ENCODE results near the gene PICALM.

The PICALM gene

GRCh38 chr11:86043765-86044503 lies 24.9 kb downstream of the PICALM start:
- no peak for TF ChIP-seq ZBTB7A (IDR thresholded peaks at IDR 0.05; ENCODE audit: low read depth)
- TF ChIP-seq TEAD4 (IDR thresholded peaks at IDR 0.05), result no peak
- no peak for TF ChIP-seq RAD21 (IDR thresholded peaks at IDR 0.05; ENCODE audit: low read depth)

- TF ChIP-seq NFIC (IDR thresholded peaks at IDR 0.05) (0 out of 2 replicates have a peak, but pooled peaks have one; percentile 12), RAD21 (IDR thresholded peaks at IDR 0.05; ENCODE audit: low read depth) (peak; percentile 75), TEAD4 (IDR thresholded peaks at IDR 0.05) (peak; percentile 99), FOXM1 (IDR thresholded peaks at IDR 0.05; ENCODE audit: borderline replicate concordance, low read depth) (no peak), USF1 (IDR thresholded peaks at IDR 0.05) (no peak), ZBTB7A (IDR thresholded peaks at IDR 0.05; ENCODE audit: low read depth) (no peak)
These were observed 26.9 kb downstream of the PICALM start for GRCh38 chr11:86041975-86042378.

- TF ChIP-seq CEBPB (IDR thresholded peaks at IDR 0.05) (no peak), TEAD4 (IDR thresholded peaks at IDR 0.05) (no peak), REST (IDR thresholded peaks at IDR 0.05; ENCODE audit: low read depth) (no peak), EP300 (IDR thresholded peaks at IDR 0.05; ENCODE audit: borderline replicate concordance) (no peak), EGR1 (IDR thresholded peaks at IDR 0.05) (no peak), ZBTB7A (IDR thresholded peaks at IDR 0.05; ENCODE audit: low read depth) (no peak)
These were observed 27.7 kb downstream of the PICALM start for GRCh38 chr11:86040919-86041850.

DNA sequence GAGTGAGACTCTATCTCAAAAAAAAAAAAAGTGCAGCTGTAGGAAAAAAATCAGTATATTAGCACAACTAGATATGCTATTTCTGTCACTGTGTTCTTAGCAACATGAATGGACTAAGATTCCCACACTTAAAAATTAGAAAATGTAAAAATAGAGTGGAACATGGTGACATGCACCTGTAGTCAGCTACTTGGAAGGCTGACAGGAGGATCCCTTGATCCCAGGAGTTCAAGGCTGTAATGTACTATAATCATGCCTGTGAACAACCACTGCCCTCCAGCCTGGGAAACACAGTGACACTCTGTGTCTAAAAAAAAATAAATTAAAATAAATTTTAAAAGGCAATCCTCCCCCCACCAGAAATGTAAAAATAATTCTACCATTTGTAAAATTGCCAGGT lies 29.8 kb downstream of the PICALM start:
- TF ChIP-seq TAF1 (IDR thresholded peaks at IDR 0.05; ENCODE audit: low read depth) (no peak), MAX (IDR thresholded peaks at IDR 0.05) (no peak), CEBPB (IDR thresholded peaks at IDR 0.05) (no peak), USF1 (IDR thresholded peaks at IDR 0.05) (no peak)

DNA sequence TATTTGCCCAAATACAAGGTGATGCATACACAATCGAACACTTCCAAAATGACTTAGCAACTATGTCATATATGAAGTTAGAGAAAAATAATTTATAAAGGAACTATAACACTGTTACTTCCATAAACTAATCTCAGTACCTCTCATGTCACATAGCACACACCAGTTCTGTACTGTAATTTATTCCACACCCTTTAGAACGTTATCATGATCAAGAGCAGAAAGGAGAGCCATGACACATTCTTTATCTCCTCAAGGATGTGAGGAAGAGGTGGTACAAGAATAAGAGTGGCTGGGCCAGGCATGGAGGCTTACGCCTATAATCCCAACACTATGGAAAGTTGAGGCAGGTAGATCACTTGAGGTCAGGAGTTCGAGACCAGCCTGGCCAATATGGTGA lies 31.1 kb downstream of the PICALM start:
- no peak for TF ChIP-seq MAX (IDR thresholded peaks at IDR 0.05)
- TF ChIP-seq TEAD4 (IDR thresholded peaks at IDR 0.05), result no peak
- no peak for TF ChIP-seq TCF12 (IDR thresholded peaks at IDR 0.05; ENCODE audit: low read depth)
- no peak for TF ChIP-seq RAD21 (IDR thresholded peaks at IDR 0.05; ENCODE audit: low read depth)
- no peak for TF ChIP-seq TAF1 (IDR thresholded peaks at IDR 0.05; ENCODE audit: low read depth)
- no peak for TF ChIP-seq CREB1 (IDR thresholded peaks at IDR 0.05; ENCODE audit: low read depth)
- no peak for TF ChIP-seq REST (IDR thresholded peaks at IDR 0.05; ENCODE audit: low read depth)
- TF ChIP-seq EP300 (IDR thresholded peaks at IDR 0.05; ENCODE audit: borderline replicate concordance), result no peak

DNA sequence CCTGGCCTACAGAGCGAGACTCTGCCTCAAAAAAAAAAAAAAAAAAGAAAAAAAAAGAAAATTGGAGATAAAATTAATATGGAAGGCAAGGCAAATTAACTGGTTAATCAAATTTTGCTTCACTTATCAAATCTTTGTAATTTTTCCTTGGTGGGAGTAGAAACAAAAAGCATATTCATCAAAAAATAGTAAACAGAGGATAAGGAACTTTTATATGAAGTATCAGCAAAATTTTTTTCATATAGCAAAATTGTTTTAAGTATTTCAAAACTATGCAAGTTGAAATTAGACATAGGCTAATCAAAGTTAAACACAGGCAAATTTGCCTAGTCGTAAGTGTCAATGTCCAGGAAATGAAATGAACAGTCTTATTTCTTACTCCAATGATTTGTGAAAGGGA lies 33.0 kb downstream of the PICALM start:
- TF ChIP-seq ZBTB7A (IDR thresholded peaks at IDR 0.05; ENCODE audit: low read depth), result no peak
- TF ChIP-seq TCF12 (IDR thresholded peaks at IDR 0.05; ENCODE audit: low read depth), result no peak
- no peak for TF ChIP-seq CEBPB (IDR thresholded peaks at IDR 0.05)
- TF ChIP-seq RAD21 (IDR thresholded peaks at IDR 0.05; ENCODE audit: low read depth), result no peak
- TF ChIP-seq CREB1 (IDR thresholded peaks at IDR 0.05; ENCODE audit: low read depth), result no peak
- TF ChIP-seq USF1 (IDR thresholded peaks at IDR 0.05), result no peak
- TF ChIP-seq EGR1 (IDR thresholded peaks at IDR 0.05), result no peak
- no peak for TF ChIP-seq FOXM1 (IDR thresholded peaks at IDR 0.05; ENCODE audit: borderline replicate concordance, low read depth)
